Stimulated activated CD4-positive, alpha-beta T cell treated with anti-CD3 and anti-CD28 coated beads, Interleukin-12 subunit alpha, Interleukin-12 subunit beta, amount 100 ng/mL, for 24 hours (primary cell): ENCODE measurements around the gene CELF2.
"Not testable (repeated sequence)": the region's sequence is repeated elsewhere in the genome, so short reads cannot be mapped to it uniquely, and the experiment has no call there.

ENCODE experiments used
- DNase-seq, 2 experiments: peaks; one replicate each; pipeline ENCODE4 v3.0.0-alpha.2; 2020; ENCODE audit warnings: low read depth in 2 of 2

Gene CELF2

DNA sequence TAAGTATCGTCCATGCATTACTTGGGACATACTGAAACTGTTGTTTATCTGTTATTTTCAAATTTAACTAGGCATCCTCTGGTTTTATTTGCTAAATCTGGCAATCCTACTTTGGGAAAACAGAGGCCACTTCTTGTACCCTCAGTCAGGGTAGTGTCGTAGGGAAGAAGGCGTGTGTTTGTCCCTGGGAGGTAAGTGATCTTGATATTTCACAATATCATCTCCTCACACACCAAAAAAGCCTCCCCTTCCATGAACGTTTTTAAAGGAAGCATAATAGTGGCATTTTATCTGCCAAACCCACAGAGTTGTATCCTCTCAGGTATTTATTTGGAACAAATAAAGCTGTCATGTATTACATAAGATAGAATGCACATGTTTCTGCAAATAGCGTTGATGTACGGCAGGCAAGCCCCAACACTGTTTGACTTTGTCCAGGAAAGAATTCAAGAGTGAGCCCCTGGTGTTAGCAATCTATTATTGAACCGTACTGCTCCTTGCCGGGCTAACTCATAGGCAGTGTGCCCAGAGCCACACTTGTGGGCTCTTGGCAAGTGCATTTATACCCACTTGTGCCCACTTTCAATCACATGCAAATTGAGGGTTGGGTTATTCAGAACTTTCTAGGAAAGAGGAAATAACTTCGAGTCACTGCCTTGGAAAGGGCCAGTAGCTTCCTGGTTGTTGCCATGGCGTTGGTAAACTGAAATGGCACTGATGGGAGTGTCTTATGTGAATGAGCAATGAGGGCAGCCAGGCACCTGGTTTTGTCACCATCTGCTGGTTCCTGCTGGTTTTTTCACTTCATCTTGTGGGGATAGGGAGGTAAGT lies 327.8 kb downstream of the CELF2 start:
- no peak for DNase-seq

- not testable (repeated sequence) for DNase-seq
Observed at GRCh38 chr10:11347580-11347979, 329.9 kb downstream of the CELF2 start.

GRCh38 chr10:11351801-11352200 lies 334.1 kb downstream of the CELF2 start:
- DNase-seq = no peak

DNA sequence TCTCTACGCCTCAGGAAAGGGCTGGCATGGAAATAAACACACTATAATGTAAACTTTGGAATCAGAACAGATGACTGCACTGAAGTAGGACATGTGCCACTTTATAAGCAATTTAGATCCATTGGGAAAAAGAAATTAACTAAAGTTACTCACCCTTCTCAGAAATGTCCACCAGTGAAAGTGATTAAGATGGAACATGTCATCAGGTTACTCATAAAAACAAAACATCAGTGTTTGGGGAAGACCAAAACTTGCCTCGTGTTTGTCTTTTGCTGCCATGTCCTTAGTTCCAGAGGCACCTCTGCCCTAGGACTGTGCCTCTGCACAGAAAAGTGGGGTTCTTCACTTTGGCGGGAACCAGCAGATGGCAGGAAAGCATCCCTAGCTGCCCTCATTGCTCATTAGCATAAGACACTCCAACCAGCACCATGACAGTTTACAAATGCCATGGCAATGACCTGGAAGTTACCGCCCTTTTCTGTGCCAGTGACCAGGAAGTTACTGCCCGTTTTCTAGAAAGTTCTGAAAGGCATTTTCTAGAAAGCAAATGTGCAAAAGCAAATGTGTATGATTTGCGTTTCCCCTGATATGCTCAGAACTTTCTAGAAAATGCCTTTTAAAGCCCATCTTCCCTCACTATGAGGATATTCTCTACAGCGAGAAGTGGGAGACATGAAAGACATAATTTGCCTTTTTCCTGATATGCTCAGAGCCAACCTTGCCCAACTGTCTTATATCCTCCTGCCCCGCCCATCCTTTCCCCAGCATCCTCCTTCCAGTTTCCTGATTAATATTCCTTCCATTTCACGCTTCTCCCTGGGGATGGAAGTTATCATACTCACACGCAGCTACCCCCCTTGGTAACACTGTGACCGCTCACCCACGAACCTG lies 335.6 kb downstream of the CELF2 start:
- no peak for DNase-seq

- DNase-seq = no peak
Observed at GRCh38 chr10:11354823-11355222, 337.2 kb downstream of the CELF2 start.

GRCh38 chr10:11355592-11355991 lies 337.9 kb downstream of the CELF2 start:
- no peak for DNase-seq

DNA sequence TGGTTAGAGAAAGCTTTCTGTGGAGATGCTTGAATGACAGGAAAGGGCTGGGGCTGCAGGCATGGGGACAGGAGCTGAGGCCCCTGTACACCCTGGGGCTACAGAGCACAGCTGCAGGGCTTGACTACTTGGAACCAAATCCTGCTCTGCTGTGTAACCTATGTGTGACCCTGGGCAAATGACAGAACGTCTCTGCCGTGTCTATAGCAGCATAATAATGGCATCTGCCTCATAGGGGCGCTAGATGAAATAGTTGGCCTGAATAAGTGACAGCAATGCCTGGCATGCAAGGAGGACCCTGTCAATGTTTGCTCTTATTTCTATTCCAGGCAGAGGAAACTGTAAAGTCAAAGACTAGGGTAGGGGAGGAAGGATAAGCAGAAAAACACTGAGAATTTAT lies 339.8 kb downstream of the CELF2 start:
- no peak for DNase-seq

GRCh38 chr10:11358011-11358410 lies 340.3 kb downstream of the CELF2 start:
- no peak for DNase-seq

DNA sequence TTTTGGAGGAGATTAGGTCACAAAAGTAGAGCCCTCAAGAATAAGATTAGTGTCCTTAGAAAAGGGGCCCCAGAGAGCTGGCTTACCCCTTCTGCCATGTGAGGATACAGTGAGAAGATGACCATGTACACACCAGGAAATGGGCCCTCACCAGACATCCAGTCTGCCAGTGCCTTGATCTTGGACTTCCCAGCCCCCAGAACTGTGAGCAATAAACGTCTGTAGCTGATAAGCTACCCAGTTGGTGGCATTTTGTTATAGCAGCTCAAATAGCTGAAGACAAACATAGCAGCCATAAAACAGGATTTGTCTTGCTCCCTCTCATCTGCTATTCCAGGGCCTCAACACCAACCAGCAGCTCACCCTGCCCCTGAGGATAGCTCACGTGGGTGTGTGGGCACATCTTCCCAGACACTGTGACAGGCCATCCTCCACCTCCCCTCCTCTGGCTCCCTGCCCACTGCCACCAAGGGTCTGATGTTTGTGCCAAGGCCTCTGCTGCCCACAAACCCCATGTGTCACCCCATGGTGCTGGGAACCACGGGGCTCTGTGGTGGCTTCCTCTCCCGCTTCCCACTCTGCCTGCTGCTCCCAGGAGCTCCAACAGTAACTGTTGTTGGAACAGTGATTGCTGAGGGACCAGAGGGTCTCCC lies 341.4 kb downstream of the CELF2 start:
- DNase-seq = no peak

DNA sequence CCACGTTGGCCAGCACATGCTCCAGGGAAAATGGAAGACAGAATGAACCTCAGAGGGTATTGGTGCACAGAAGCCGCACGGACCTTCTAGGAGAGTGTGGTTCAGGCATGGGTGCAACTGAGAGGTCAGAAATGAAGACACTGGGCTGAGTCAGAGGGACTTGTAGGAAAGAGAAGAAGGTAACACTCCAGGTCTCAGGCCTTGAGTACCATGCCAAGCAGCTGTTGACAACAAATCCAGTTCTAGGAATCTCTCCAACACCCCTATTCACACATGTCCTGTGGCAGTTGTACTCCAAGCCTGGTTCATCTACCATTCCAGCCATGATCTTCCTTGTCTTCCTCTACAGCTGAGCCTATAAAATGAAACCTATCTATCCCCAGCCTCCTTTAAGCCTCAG lies 342.2 kb downstream of the CELF2 start:
- no peak for DNase-seq

DNA sequence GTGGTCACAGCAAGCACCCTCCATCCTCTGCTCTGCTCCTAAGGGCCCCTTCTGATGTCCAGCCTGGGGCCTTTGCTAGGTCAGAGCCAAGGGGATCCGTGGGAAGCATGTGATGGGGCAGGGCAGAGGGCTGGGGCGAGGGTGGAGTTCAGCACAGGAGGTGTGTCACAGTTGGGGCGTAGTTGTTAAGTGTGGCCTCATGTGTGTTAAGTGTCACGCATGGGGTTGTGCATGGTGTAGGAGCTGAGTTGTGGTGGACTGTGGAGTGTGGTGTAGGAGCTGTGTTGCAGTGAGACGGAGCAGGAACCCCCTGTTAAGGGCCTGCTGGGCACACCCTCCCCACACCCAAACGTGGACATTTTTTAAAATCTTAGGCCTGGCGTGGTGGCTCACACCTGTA lies 345.8 kb downstream of the CELF2 start:
- DNase-seq = no peak

DNA sequence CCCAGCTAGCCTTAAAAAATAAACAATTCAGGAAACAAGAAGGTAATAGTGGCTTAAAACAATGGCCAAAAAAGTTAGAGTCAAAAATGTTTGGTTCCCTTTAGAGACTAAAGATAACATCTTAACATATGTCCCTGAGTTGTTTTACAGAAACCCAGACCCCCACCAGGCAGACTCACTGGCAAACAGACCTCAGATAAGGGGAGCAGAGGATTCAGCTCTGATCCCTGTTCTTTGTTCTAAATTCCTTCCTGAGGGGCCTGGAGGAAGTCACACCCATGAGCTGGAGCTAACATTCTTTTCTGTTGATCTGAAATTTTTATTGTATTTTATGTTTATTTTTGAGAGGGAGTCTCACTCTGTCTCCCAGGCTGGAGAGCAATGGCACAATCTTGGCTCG lies 346.6 kb downstream of the CELF2 start:
- DNase-seq = no peak

DNA sequence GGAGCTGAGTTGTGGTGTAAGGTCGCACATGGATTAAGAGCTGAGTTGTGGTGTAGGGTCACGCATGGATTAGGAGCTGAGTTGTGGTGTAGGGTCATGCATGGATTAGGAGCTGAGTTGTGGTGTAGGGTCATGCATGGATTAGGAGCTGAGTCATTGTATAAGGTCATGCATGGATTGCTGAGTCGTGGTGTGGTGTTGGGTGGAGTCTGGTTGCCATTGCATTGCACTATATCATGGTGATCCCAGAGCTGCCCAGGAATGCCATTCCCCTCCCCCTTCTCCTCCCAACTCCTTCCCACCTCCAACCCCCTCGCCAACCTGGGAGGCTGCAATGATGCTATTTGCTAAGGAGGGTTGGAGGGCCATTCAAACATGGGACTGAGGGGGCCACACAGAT lies 349.2 kb downstream of the CELF2 start:
- DNase-seq = not testable (repeated sequence)

DNA sequence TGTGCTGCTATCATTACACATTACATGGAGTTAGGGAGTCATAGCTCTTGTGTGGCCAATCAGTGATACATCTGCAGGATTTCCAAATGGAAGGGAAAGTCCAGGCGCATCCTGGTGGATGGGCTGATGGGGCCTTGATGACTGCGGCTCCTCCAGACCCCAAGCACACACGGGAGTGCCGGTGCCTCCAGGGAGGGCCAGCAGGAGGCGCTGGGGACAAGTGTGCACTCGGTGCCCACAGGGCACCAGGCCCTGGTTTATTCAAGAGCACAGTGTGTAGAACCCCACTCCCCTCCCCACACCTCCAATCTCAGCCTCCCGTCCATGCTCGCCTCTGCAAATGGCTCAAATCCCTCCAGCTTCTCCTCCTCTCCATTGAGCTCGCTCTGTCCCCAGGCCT lies 349.8 kb downstream of the CELF2 start:
- no peak for DNase-seq

GRCh38 chr10:11373717-11374171 lies 356.1 kb downstream of the CELF2 start:
- DNase-seq = no peak

GRCh38 chr10:11377267-11377666 lies 359.6 kb downstream of the CELF2 start:
- DNase-seq = no peak

- DNase-seq = no peak
Observed at GRCh38 chr10:11378835-11379234, 361.2 kb downstream of the CELF2 start.

GRCh38 chr10:11379771-11380170 lies 362.1 kb downstream of the CELF2 start:
- DNase-seq = no peak

GRCh38 chr10:11381023-11381422 lies 363.4 kb downstream of the CELF2 start:
- DNase-seq = no peak

- DNase-seq = no peak
Observed at GRCh38 chr10:11381511-11381910, 363.8 kb downstream of the CELF2 start.

DNA sequence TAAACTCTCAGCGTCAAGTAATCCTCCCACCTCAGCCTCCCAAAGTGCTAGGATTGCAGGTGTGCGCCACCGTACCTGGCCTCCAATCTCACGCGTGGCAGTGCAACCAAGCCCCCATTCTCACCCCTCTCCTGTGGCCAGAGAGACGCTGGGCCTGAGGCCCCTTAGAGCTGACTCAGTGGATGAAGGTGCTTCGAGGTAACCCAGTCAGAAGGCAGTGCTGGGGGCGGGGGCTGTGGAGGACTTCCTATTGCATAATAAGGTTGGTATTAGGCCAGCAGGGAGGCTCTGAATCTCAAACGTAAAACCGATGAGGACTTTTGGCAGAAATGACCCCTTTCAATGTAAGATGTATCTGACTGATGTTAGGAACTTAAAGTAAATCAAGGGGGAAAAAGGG lies 364.5 kb downstream of the CELF2 start:
- DNase-seq = no peak

DNA sequence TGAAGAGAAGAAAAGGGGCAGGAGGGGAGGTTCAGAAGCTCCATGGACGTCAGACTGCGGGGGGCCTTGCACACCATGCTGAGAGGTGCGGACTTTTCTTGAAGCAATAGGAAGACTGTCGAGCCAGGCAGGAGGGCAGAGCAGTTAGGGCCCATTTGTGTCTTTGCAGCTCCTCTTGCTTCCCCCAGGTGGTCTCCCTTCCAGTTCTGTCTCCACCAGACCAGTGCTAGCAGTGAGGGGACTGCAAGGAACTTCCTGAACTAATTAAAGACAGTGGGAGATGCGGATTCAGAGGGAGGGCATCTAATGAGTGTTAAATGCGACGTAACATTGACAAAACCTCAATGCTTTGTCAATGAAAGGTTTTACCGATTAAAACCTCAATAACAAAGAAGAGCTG lies 368.4 kb downstream of the CELF2 start:
- DNase-seq = no peak
